ENCODE measurements around the gene CD320.
A peak's percentile ranks its signal among the peaks of the same experiment; 100 is the strongest.
"Not testable (repeated sequence)": the region's sequence is repeated elsewhere in the genome, so short reads cannot be mapped to it uniquely, and the experiment has no call there.

CD320 gene

GRCh38 chr19:8306235-8307054 lies 1.7 kb downstream of the CD320 start:
- DNase-seq = no peak

DNA sequence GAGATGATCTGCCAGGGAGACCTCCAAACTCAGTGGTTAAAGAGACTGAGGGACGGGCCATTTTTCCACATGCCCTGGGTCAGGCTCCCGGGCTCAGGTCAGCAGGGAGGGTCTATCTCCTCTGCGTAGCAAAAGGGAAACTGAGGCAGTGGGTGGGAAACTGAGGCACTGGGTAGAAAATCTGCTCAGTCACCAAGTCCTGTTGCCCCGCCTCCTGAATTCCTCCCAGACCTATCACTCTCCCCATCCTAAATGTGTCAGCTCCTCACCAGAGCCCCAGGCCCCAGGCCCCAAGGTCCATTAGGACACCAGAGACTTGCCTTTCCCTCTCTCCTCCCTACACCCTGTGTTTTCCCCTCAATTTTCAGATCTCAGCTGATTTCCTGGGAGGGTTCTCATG lies 2.4 kb downstream of the CD320 start:
- no peak for DNase-seq

DNA sequence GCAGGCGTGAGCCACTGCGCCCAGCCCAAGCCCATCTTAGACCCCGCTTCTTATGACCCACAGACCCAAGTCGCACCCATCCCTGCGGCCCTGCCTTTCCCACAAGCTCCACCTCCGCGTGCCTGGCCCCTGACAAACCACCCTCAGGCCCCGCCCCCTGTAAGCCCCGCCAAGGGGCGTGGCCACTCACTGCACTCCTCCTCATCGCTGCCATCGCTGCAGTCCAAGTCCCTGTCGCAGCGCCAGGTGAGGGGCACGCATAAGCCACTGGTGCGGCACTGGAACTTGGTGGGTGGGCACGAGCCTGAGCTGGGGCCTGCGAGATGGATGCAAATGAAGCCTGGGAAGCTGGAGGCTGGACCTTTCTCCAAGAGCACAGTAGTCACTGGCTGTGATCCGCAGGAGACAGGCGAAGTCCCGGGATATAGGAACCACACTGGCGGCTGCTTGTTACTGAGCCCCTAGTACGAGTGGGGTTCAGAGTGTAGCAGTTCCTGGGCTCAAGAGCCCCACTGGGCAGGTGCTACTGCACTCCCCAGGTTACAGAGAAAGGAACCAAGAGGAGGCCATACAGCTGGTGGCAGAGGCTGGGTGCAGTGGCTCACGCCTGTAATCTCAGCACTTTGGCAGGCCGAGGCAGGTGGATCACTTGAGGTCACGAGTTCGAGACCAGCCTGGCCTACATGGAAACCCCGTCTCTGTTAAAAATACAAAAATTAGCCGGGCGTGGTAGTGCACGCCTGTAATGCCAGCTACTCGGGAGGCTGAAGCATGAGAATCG lies 3.1 kb downstream of the CD320 start:
- DNase-seq = peak; percentile 46

DNA sequence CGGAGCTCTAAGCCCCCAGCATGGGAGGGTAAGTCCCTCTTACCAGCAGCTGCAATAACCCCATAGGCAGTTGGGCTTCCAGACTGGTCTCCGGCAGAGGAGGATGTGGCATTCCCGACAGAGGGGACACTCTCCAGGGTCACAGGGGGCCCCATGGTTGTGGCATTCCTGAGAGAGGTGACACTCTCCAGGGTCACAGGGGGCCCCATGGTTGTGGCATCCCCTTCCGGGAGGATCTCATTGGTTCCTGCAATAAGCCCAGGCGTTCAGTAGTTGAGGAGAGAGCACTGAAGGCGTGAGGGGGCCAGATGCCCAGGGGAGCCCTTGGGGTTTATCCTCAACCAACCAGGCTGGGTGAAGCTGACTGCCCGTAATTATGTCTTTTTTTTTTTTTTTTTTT lies 5.4 kb downstream of the CD320 start:
- no peak for DNase-seq

DNA sequence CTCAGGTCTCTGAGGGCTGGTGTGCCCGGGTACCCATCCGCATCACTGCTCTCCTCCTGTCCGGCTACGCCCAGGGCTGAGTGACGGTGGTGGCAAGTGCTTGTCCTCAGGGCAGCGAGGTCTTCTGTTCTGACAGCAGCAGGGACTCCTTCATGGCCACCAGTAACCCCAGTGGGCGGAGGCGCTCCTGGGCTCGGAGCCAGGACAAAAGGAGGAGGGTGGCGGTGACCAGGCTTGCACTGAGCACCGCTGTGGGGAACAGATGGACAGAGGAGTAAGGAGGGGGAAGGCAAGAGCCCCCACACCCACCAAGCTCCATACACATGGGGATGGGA lies 5.8 kb downstream of the CD320 start:
- peak; percentile 59 for DNase-seq

- DNase-seq = not testable (repeated sequence)
Measured at GRCh38 chr19:8291337-8291736, 16.8 kb downstream of the CD320 start.

GRCh38 chr19:8276508-8276907 lies 31.6 kb downstream of the CD320 start:
- DNase-seq = not testable (repeated sequence)

- DNase-seq = no peak
Measured at GRCh38 chr19:8269724-8270123, 38.4 kb downstream of the CD320 start.

DNA sequence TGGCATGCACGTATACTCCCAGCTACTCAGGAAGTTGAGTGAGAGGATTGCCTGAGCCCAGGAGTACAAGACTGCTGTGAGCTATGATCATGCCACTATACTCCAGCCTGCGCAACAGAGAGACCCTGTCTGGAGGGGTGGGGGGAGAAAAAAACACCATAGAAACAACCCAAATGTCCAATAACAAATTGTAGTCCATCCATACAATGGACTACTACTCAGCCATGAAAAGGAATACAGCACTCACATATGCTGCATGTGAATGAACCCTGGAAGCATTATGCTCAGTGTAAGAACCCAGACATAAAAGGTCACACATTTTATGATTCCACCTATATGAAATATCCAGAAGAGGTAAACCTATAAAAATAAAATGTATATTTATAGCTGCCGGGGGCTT lies 42.3 kb downstream of the CD320 start:
- no peak for DNase-seq

DNA sequence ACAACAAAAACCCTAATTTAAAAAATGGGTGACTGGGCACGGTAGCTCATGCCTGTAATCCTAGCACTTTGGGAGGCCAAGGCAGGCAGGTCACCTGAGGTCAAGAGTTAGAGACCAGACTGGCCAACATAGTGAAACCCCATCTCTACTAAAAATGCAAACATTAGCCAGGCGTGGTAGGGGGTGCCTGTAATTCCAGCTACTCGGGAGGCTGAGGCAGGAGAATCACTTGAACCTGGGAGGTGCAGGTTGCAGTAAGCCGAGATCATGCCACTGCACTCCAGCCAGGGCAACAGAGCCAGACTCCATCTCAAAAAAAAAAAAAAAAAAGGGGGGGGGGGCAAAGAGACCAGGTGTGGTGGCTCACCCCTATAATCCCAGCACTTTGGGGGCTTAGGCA lies 43.9 kb downstream of the CD320 start:
- DNase-seq = not testable (repeated sequence)

DNA sequence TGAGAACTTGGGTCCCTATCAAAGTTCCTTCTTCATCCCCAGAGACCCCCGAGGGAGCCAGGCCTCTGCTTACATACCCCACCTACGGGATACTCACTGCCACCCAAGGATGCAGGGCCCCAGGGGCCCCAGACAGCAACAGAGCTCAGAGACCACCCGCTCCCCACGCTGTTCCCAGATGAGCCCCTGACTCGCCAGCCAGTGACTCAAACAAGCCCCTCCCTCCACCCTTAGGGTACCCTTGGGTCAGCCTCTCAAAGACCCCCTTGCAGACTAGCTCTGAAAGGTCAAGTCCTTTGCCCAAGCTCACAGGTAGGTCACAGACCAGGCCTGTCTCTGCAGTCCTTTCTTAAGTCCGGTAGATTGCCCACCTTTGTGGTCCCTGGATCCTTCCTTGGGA lies 45.7 kb downstream of the CD320 start:
- no peak for DNase-seq

- DNase-seq = no peak
Measured at GRCh38 chr19:8261881-8262280, 46.3 kb downstream of the CD320 start.

DNA sequence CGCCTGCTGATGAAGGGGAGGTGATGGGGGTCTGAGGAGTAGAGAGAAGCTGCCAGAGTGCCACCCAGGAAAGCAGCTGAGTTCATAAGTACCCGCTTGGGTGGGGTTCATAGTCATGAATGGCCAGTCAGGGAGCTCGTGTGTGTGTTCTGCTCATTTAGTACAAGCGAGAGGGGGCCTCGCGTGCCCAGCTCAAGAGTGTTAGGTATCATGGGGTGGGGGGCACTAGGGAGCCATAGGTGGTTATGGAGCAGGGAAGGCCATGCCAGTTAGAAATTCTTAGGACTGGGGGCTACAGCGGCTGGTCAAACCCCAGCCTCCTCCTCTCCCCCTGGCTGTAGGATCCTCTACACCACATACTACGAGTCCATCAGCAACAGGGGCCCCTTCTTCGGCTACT lies 46.8 kb downstream of the CD320 start:
- DNase-seq = no peak

GRCh38 chr19:8259922-8260247 lies 48.3 kb downstream of the CD320 start:
- DNase-seq = no peak

DNA sequence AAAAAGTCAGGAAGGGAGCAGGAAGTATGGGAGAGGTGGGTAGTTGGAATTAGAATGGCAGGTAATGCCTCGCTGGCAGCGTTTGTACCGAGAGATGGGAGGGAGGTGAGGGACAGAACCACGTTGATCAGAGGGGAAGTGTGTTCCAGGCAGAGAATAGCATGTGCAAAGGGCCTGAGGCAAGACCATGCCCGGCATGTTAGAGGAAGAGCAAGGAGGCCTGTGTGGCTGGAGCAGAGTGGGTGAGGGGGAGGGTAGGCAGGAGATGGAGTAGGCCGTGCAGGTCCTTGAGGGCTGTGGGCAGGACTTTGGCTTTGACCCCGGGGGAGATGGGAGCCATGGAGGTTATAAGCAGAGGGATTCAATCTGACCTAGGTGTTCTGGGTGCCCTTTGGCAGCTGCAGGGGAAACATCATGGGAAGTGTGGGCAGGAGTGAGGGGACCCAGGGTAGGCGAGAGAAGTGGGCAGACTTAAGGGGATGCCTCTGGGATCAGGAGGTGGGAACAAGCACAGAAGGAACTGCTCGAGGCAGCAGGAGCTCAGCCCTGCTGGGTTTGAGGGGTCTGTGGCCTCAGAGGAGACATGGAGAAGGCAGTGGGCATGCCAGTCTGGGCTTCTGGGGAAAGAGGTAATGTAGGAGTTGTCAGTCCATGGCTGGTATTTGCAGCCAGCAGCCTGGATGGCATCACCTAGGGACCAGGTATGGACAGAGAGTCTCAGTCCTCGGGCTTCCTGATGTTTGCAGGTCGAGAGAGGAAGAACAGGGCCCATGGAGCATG lies 48.8 kb downstream of the CD320 start:
- DNase-seq = no peak

DNA sequence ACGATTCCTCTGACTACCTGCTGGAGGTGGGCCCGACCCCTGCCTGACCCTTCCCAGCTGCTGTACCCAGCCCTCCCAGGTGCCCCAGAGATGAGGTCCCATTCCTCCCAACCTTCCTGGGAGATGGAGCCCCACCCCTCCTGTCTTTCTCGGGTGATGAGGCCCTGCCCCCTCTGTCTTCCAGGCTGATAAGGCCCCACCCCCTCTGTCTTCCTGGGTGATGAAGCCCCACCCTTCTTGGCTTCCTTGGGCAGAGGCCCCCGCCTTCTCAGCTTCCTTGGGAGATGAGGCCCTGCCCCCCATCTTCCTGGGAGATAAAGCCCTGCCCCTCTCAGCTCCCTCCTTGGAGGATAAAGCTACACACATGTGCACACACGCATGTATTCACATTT lies 51.1 kb downstream of the CD320 start:
- DNase-seq = peak; percentile 69

DNA sequence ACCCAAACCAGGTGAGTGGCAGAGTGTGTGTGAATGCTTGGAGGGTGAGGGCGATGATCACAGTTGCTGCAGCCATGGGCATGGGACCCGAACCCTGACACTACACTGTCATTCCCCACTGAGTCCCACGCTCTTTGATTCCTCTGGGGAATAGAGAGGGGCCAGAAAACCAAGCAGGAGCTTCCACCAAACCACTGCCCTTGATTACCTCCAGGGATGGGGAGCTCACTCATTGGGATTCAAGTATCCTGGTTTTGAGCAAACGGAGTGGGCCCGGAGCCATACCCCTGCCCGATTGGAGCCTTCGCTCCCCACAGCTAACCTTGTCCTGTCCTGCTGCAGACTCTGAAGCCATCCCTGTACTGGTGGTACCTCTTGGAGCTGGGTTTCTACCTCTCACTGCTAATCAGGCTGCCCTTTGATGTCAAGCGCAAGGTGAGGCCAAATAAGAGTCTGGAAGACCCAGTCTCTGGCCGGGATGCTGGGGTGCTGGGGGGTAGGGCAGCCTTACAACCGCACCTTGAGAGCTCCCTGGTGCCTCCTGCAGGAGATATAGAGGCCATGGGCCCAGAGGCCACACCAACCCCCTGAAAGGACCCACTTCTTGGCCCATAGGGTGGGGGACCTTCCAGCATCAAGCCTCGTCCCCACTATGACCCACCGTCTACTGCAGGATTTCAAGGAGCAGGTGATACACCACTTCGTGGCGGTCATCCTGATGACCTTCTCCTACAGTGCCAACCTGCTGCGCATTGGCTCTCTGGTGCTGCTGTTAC lies 51.7 kb downstream of the CD320 start:
- no peak for DNase-seq

GRCh38 chr19:8255426-8256125 lies 52.6 kb downstream of the CD320 start:
- DNase-seq = no peak

DNA sequence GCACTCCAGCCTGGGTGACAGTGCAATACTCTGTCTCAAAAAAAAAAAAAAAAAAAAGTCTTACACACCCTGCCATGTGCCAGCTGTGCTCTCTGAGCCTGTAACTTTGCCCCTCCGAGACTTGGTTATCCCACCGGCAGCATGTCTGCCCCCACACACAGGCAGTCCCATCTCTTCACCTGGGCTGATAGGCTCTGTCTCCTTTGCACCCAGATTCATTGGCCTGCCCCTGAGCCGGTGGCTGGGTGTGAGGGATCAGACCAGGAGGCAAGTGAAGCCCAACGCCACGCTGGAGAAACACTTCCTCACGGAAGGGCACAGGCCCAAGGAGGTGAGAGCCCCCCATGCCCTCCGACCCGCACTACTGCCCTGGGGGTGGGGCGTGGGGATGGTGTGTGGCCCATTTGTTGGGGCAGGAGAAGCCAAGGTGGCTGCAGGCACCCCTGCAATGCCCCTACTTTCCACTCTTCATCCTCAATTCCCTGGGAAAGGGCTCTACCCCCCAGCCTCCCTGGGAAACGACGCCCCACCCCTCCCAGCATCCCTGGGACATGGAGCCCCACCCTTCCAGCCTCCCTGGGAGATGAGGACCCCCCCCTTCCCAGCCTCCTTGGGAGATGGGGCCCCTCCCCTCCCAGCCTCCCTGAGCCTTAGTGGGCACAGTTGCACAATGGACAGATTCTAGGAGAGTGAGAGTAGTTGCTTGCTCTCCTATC lies 53.7 kb downstream of the CD320 start:
- DNase-seq = no peak

- no peak for DNase-seq
Measured at GRCh38 chr19:8253678-8254077, 54.5 kb downstream of the CD320 start.

DNA sequence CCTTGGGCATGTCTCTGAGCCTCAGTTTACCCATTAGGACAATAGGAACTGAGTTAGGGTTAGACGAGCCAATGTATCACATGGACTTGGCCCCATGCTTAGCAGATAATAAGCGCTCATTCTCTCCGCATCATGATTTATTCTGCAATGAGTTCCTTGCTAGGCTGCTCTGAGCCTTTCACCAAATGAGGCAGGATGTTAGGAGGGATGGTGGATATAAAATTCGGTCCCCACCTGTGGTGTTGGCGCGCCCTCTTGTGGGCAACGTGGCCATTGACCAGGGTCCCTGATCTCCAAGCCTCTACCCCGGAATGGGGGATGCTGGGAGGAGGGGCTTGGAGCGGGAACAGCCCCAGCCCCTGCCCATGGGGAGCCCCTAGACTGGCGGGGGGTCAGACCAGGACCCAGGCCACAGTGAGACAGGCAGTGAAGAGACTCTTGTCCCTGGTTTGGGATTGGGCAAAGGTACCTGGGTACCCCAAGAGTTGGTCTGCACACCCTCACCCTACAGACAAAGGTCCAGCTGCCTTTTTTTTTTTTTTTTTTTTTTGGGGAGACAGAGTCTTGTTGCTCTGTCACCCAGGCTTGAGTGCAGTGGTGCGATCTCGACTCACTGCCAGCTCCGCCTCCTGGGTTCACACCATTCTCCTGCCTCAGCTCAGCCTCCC lies 55.1 kb downstream of the CD320 start:
- DNase-seq = peak; percentile 82
